Stromal cell of bone marrow (primary cell): ENCODE data around the gene CLRN1.

Experiments
- DNase-seq: peaks from one replicate; pipeline ENCODE4 v3.0.0-alpha.2; 2012; ENCODE audit warnings: low read depth

The CLRN1 gene

GRCh38 chr3:150921209-150921608 is 51.3 kb downstream of the CLRN1 start:
- DNase-seq = no peak

GRCh38 chr3:150920236-150920635 is 52.3 kb downstream of the CLRN1 start:
- no peak for DNase-seq

GRCh38 chr3:150917951-150918350 is 54.6 kb downstream of the CLRN1 start:
- DNase-seq = no peak

DNA sequence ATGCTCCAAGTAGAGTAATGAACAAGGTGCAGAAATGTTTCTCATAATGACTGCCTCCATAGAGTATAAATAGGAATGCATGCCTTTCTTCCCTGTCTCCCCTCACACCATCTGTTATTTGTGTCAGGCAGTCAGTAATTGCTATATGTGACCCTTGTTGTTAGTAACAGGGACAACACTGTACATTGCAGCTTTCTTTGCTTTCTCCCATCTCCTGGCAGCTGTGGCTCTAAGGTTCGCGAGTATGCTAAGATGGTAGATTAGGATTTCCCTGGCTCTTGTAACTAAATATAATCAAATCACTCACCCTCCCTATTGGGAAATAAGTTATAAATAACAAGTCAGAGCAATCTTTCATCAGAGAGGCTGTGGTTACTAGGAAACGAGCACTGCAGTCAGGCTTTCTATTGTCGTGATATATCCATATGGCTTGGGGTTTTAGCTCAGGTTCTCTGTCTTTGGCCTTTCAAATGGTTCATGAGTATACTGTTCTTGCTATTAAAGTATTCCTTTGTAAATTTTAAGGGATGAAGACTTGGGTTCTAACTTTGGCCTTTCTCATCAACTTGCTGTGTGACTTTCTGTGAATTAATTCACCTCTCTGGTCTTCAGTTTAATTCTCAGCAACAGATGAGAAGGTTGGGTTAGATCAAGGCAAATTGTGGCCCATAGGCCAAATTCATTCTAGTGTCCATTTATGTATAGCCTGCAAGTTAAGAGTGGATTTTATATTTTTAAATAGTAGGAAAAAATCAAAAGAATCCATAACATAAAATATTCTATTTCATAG is 59.2 kb downstream of the CLRN1 start:
- no peak for DNase-seq

GRCh38 chr3:150912501-150912900 is 60.0 kb downstream of the CLRN1 start:
- no peak for DNase-seq

- no peak for DNase-seq
Observed at GRCh38 chr3:150911771-150912170, 60.8 kb downstream of the CLRN1 start.

DNA sequence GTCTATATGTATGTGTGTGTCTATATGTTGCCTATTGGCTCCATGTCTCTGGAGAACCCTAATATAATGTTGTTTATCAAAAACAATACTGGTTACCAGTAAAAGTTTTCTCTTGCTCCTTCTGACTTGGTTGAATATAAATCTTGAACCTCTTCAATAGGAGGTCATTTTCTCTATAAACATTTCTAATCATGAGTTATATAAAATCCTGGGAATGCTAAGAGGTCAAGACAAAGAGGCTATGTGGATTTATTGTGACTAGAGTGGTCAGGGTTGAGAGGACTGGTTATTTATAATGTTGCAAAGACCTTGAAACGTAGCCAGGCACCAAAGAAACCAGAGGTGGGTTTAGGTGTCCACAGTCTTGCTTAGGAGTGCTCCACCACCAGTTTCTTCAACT is 66.1 kb downstream of the CLRN1 start:
- no peak for DNase-seq

- no peak for DNase-seq
Observed at GRCh38 chr3:150905746-150906145, 66.8 kb downstream of the CLRN1 start.

GRCh38 chr3:150905339-150905738 is 67.2 kb downstream of the CLRN1 start, which contains the start of gene MINDY4B:
TSS of gene MINDY4B (minus strand) at chr3:150905439. CDS start at chr3:150905439, 0 bp downstream.
- DNase-seq = no peak

DNA sequence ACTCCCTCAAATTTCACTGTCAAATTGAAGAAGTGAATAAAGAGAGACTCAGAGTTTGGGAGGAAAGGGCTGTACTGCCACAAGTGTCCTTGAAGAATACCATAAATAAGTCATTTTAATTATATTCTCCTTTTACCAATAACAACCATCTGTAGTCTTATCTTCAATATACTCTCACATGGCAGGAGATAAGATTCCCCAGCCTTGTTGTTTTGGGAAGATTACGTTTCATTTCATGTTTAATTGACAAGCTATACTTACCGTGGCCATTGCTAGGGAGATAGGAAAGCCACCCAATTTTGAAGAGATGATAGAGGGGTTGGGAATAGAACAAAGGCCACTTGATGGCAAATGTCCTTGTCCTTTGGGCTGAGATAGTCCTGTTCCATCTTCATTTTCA is 69.5 kb downstream of the CLRN1 start:
- no peak for DNase-seq

- DNase-seq = no peak
Observed at GRCh38 chr3:150901793-150902192, 70.7 kb downstream of the CLRN1 start.

DNA sequence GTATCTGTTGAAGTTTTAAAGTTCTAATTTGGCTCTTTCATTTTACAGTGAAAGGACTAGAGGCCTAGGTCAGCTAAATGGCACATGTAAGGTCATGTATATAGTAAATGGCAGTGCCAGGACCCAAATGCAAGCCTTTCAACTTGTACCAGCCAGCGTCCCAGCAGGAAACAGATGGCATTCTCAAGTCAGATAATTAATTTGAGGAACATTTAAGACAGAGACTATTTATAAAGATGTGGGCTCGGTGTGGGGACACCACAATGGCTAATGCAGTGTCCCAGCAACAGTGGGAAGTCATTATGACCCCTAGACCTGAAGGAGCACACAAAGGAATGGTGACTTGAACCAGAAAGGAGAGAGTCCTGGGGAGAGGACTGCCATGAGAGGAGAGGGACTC is 73.4 kb downstream of the CLRN1 start:
- DNase-seq = no peak

- no peak for DNase-seq
Observed at GRCh38 chr3:150898046-150898754, 74.3 kb downstream of the CLRN1 start.

- no peak for DNase-seq
Observed at GRCh38 chr3:150897592-150897991, 74.9 kb downstream of the CLRN1 start.

- DNase-seq = no peak
Observed at GRCh38 chr3:150890831-150891230, 81.7 kb downstream of the CLRN1 start.

DNA sequence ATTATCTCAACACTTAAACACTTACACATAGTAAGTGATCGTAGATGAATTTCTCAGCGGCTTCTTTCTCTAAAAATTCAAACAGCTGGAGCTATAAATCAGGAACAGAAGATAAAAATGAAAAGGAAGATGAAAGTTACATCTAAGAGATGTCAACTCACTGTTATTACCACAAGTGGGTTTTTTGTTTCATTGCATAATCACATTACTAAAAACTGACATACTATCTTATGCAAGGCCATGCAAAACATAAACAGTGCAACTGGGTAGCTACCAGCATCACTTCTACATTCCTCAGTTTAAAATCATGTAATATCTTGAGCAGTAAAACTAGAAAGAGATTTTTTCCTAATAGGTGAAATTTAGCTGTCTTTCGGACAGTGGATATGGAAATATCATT is 82.2 kb downstream of the CLRN1 start:
- DNase-seq = no peak

DNA sequence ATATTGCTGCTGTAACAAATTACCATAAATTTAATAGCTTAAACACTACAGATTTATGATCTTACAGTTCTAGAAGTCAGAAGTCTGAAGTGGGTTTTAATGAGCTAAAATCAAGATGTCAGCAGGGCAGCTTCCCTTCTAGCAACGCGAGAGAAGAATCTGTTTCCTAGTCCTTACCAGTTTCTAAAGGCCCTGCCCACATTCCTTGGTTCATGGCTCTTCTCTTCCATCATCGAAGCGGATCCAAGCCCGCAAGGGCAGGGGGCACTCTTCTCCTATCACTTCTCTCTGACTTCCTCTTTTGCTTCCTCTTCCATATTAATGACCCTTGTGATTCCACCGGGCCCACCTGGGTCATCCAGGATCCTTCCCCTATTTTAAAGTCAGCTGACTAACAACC is 83.4 kb downstream of the CLRN1 start:
- DNase-seq = no peak

DNA sequence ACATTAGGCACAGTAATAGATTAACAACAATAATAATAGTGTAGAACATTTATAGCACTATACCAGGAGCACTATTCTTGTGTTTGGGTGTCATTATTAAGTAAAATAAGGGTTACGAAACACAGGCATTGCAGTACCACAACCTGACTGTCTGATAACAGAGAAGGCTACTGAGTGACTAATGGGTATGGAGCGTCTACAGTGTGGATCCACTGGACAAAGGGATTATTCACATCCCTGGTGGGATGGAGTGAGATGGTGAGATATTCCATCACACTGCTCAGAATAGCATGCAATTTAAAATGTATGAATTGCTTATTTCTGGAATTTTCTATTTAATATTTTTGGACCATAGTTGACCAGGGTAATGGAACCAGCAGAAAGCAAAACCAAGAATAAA is 85.5 kb downstream of the CLRN1 start:
- DNase-seq = no peak

DNA sequence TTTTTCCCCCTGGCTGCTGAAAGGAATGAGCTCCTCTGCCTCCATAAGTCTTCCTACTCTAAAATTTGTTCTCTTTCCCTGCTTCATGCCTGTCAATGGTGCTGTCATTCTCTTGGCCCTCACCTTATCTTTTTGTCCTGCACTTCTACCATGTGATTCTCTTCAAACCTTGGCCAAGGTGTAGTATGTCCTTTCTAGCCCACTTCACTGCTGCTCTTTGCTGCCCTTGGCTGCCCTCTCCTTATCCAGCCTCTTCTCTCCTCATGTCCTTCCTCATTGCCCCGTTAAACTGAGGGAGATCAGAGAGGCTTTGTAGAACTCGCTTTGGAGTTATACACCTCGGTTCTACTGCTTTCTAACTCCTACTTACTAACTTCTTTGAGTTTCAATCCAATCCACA is 87.0 kb downstream of the CLRN1 start:
- DNase-seq = no peak

- no peak for DNase-seq
Observed at GRCh38 chr3:150878996-150879575, 93.4 kb downstream of the CLRN1 start.

- no peak for DNase-seq
Observed at GRCh38 chr3:150878290-150878689, 94.2 kb downstream of the CLRN1 start.

- DNase-seq = no peak
Observed at GRCh38 chr3:150877303-150877702, 95.2 kb downstream of the CLRN1 start.

DNA sequence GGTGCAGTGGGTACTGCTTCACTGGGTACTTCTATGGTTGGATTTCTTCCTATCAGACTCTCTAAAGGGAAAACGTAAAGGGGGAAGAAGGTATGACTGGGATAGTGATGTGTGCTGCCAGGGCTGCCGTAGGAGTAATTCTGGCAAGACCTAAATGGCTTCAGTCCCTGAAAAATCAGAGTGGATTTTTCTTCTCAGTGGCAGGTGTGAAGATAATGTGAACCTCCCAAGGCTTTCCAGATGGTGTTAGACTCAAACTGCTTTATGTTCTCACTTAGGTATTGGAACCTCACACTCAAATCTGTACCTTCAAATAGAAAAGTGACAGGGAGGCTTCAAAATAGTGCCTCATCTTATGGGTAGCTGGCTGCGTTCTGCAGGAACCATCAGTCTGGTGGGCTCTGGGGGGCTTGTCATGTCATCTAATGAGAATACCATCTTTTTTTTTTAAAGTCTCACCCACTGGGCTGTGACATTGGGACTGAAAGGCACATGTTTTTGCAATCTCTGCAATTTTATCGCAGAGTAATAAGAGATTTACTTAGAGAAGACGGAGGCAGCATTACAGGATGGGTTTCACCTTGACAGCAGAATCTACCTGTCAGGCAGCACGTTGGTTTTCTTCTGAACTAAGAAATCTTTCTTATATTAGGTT is 95.8 kb downstream of the CLRN1 start:
- DNase-seq = no peak
